ENCODE results near the gene TTC38.

The TTC38 gene

DNA sequence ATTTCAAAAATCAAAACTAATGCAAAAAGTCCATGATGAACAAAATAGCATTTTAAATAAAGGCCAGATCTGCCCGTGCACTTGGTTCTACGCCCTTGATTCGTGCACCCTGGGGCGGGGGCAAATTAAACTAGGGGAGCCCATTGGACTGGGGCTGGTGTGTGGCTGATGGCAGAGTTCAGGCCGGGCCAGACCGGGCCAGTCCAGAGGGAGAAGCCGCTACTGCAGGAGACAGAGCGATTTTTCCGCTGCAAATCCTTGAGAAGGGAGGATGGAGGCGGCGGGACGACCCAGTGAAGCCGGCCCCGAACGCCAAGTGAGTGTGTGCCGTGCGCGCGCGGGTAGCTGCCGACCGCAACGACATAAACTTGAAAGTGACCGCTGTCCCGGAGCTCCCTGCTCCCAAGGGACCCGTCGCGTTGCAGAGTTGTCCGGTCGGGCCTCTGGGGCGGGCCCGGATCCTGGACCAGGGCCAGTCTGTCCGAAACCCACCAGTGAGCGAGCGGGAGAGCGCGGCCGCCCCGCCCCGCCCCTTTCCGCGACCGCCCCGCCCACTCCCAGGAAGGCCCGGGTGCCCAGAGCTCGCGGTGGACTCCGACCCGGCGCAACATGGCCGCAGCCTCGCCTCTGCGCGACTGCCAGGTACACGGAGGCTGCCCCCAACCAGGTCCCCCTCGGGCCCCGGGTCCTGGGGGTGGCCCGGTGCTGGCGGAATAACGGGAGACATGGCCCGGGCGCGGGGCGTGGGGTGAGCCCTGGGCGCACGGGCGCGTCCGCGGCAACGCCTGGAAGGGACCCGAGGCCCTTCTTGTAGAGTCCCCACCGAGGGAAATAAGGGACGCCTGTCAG is at the start of gene TTC38:
TSS of gene TTC38 (plus strand) at position 578 of the 849 bp plus-strand sequence. CDS start at position 610, 32 bp downstream.
- peak; percentile 36 for DNase-seq

- no peak for DNase-seq
These were observed 48.2 kb upstream of the TTC38 start for GRCh38 chr22:46219636-46220035.

GRCh38 chr22:46220921-46221320 is 46.9 kb upstream of the TTC38 start:
- no peak for DNase-seq

GRCh38 chr22:46224044-46224897 is 43.5 kb upstream of the TTC38 start:
- no peak for DNase-seq

- no peak for DNase-seq
These were observed 42.9 kb upstream of the TTC38 start for GRCh38 chr22:46224898-46225290.

DNA sequence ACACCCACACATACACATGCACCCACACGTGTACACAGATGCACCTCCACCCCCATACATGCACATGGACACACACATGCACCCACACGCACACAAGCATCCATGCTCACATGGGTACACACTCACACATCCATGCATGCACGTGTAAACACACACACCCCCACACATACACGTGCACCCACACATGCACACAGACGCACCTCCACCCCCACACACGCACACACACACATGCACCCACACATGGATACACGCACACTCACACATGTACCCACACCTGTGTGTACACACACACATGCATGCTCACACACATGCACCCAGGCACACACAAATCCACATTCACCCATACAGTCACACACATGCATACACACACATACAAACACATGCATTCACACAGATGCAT is 42.2 kb upstream of the TTC38 start:
- DNase-seq: no peak

- DNase-seq: no peak
These were observed 41.2 kb upstream of the TTC38 start for GRCh38 chr22:46226577-46226976.

DNA sequence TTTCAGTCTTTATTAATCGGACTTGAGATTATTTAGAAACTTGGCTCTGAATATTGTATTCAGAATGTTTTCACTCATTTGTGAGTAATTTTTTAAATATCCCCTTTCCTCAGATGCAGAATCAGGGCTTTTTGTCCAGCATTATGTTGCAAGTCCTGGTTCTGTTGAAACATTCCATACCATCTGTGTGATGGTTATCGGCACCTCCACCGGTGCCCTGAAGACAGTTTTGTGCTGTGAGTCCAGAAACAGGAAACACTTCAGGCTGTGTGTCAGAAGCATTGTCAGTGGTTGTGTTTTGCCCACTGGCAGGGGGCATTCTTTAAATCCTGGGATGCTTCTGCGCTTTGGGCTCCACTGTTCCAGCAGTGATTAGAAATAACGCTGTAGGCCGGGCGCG is 38.1 kb upstream of the TTC38 start:
- no peak for DNase-seq

DNA sequence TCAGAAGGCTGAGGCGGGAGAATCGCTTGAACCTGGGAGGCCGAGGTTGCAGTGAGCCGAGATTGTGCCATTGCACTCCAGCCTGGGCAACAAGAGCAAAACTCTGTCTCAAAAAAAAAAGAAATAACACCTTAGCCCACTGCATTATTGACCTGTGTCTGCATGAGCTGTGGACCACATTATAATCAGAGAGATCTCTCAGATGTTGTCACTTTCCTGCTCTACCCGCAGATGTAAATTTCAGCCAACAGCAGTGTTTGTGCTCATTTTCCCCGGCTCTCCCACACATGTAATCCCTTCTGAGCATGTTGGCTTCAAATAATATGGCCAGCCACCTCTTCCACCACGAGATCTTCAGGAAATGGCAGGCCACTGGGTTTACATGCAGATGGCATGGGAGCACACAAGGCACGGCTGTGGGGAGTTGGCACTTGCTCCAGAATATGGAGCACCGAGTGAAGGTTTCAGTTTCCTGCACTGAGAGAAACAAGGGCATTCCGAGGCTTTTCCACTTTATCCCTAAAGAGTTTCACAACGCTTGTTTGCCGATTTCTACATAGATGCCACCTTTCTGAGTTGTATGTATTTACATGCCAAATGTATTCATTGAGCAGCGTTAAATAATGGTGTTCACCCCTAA is 37.4 kb upstream of the TTC38 start:
- no peak for DNase-seq

DNA sequence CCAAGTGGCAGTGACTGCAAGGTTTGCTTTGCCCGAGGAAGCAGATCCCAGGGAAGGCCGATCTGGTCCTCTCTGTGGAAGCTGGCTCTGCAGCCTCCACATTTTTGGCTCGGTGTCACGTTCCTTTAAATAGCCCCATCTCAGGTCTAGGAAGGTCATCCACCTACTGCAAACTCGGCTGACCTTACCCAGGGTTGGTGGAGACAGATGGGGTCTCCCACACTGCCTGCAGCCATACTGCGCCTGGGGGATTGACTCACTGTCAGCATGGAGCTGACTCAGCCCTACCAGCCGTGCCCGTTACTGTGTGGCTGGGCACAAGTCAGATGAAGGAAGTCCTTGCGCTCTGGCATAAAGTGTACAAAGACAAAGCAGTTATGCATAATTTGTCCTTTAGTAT is 34.6 kb upstream of the TTC38 start:
- no peak for DNase-seq

- no peak for DNase-seq
These were observed 32.8 kb upstream of the TTC38 start for GRCh38 chr22:46234969-46235368.

GRCh38 chr22:46237453-46238124 is 30.2 kb upstream of the TTC38 start:
- DNase-seq: no peak

DNA sequence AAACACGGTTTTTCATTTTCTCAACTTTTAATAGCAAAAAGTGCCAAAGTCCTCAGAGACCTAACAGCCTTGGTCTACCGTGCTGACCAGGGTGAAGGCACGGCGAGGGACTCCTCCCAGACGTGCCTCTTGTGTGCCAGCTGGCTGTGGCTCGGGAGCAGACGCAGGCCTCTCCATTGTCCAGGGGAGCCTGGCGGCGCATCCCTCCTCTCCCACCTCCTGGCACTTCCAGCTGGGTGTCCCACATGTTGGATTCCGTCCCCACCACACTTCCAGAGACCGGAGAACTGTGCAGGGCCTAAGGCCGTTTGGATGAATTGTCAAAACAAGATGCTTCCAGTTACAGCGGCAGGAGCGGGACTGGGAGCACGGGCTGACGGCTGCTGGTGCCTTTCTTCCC is 29.3 kb upstream of the TTC38 start:
- no peak for DNase-seq

- no peak for DNase-seq
These were observed 28.4 kb upstream of the TTC38 start for GRCh38 chr22:46239261-46240048.

DNA sequence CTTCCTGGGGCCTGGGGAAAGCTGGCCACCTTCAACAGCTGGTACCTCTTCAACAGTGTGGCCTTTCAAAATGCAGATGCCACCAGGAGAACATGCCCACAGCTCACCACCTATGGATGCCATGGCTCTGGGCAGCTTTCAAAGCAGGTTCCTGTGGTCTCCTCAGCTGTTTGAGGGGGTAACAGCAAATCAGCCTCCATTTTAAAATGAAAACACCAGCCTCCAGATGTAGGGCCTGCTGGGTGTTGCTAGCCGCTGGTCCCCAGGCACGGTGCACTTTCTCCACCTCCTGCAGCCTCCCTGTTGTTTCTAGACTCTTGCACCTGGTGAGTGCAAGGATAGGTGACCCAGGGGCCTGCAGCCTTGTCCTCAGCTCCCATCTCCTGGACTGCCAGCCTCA is 27.7 kb upstream of the TTC38 start:
- no peak for DNase-seq

- no peak for DNase-seq
These were observed 27.3 kb upstream of the TTC38 start for GRCh38 chr22:46240506-46240905.

GRCh38 chr22:46240907-46241306 is 26.9 kb upstream of the TTC38 start:
- no peak for DNase-seq

DNA sequence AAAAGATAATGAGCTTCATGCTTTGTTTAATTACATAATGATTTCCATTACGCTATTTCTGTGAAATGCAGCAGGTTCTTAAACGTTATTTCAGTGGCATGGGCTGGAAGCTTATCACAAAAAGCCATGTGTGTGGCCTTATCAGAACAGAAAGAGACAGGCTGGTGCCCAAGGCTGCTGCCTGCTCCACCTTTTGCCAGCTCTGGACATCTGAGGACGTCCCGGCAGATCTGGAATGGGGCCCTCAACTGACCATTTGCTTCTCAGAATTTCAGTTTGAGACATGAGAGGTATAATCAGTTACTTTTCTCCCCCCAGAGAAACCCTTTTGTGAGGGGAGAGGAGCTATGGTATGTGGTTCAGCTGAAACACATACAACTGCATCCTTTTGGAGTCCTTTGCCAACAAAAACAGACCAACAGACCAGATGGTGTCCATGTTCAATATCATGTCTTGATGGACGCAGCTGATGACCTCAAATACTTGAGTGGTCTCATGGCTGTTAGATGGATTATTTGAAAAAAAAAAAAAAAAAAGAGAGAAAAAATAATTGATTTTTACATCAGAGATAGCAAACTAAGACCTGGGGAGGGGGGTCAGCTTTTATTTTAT is 26.3 kb upstream of the TTC38 start:
- no peak for DNase-seq

GRCh38 chr22:46242076-46242475 is 25.7 kb upstream of the TTC38 start:
- no peak for DNase-seq

DNA sequence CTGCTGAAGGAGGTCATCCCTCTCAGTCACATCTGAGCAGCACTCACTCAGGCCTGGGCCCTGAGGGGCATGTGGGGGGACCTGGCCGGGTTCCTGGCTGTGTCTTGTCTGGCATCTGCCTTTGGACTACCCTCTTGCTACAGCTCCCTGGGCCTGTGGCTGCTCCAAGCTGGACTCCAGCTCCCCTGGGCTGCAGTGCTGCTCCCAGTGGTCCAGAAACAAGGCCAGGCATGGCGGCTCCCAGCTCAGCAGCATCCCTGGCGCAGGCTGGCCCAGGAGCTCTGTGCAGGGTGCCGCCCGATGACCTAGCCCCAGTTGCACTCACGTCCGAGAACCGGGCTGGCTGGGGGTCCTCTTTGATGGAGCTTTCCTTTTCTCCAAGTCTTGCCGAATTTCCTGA is 23.0 kb upstream of the TTC38 start:
- DNase-seq: no peak

- DNase-seq: no peak
These were observed 22.3 kb upstream of the TTC38 start for GRCh38 chr22:46245511-46245910.

- DNase-seq: no peak
These were observed 21.6 kb upstream of the TTC38 start for GRCh38 chr22:46246178-46246577.

Measured in activated CD4-positive, alpha-beta T cell treated with anti-CD3 and anti-CD28 coated beads for 1 hour (primary cell).